ENCODE data around the gene KIAA1671. TPM values are rescaled to one million over a fixed set of nuclear protein-coding genes. Genes with fewer than 3 reads are reported as not detected.

Gene KIAA1671
- total and polyA plus RNA-seq, 5 donors from 2014 or later, result 0.21 to 3.3 (median 0.65) TPM; not detected in 1

GRCh38 chr22:25102722-25103121 is 150.2 kb downstream of the KIAA1671 start:
- Histone ChIP-seq H3K4me3 (ENCODE audit: low read depth, low read length) (no peak overlapping the region), H3K27ac (ENCODE audit: insufficient read depth, low read length, poor library complexity, severe bottlenecking) (no peak overlapping the region), H3K36me3 (ENCODE audit: control insufficient read depth, insufficient read depth, low read length) (no peaks in the 10 kb centered on the region), H3K27me3 (ENCODE audit: control insufficient read depth, insufficient read depth, low read length) (no peaks in the 10 kb centered on the region), H3K9me3 (ENCODE audit: control insufficient read depth in 2 of 2, low read length in 2 of 2) (no peaks in the 10 kb centered on the region), H3K4me1 (ENCODE audit: control insufficient read depth, insufficient read depth, low read length, poor library complexity, severe bottlenecking) (no peaks in the 10 kb centered on the region)
- Mint-ChIP-seq H3K4me1 (no peaks in the 10 kb centered on the region), H3K9me3 (no peaks in the 10 kb centered on the region), H3K27ac (no peak overlapping the region), H3K36me3 (no peaks in the 10 kb centered on the region), H3K27me3 (no peaks in the 10 kb centered on the region), H3K4me3 (no peak overlapping the region)
- ATAC-seq (ENCODE audit: low read depth in 2 of 2) (no peak), DNase-seq (no peak)

GRCh38 chr22:25104367-25104766 is 151.9 kb downstream of the KIAA1671 start:
- Mint-ChIP-seq H3K4me1 (no peaks in the 10 kb centered on the region), H3K36me3 (no peaks in the 10 kb centered on the region), H3K27ac (peak overlapping the region in 1 of 3 donors; percentile 76), H3K9me3 (no peaks in the 10 kb centered on the region), H3K4me3 (no peak overlapping the region), H3K27me3 (peaks cover 4% of the 10 kb centered on the region)
- H3K9me3 ChIP-seq (ENCODE audit: control insufficient read depth in 2 of 2, low read length in 2 of 2), result peaks cover 0 to 3% of the 10 kb centered on the region in 2 experiments
- H3K36me3 ChIP-seq (ENCODE audit: control insufficient read depth, insufficient read depth, low read length), result no peaks in the 10 kb centered on the region
- no peak overlapping the region for H3K27ac ChIP-seq (ENCODE audit: insufficient read depth, low read length, poor library complexity, severe bottlenecking)
- no peak overlapping the region for H3K4me3 ChIP-seq (ENCODE audit: low read depth, low read length)
- peaks cover 2% of the 10 kb centered on the region for H3K27me3 ChIP-seq (ENCODE audit: control insufficient read depth, insufficient read depth, low read length)
- H3K4me1 ChIP-seq (ENCODE audit: control insufficient read depth, insufficient read depth, low read length, poor library complexity, severe bottlenecking), result no peaks in the 10 kb centered on the region
- DNase-seq (no peak), ATAC-seq (ENCODE audit: low read depth in 2 of 2) (no peak)

GRCh38 chr22:25105817-25106650 is 153.5 kb downstream of the KIAA1671 start:
- no peak for ATAC-seq (ENCODE audit: low read depth in 2 of 2)
- H3K9me3 ChIP-seq (ENCODE audit: control insufficient read depth in 2 of 2, low read length in 2 of 2), result peaks cover 0 to 3% of the 10 kb centered on the region in 2 experiments
- no peak overlapping the region for H3K27ac ChIP-seq (ENCODE audit: insufficient read depth, low read length, poor library complexity, severe bottlenecking)
- peaks cover 5% of the 10 kb centered on the region for H3K4me1 ChIP-seq (ENCODE audit: control insufficient read depth, insufficient read depth, low read length, poor library complexity, severe bottlenecking)
- DNase-seq, result no peak
- Mint-ChIP-seq H3K9me3 (peaks cover 0 to 2% (median 0%) of the 10 kb centered on the region in 7 donors), H3K4me3 (no peak overlapping the region), H3K27me3 (peaks cover 11% of the 10 kb centered on the region), H3K4me1 (peaks cover 0 to 10% (median 3%) of the 10 kb centered on the region in 4 donors), H3K36me3 (no peaks in the 10 kb centered on the region), H3K27ac (peak overlapping the region in 1 of 3 donors; percentile 28)
- H3K27me3 ChIP-seq (ENCODE audit: control insufficient read depth, insufficient read depth, low read length), result peaks cover 2% of the 10 kb centered on the region
- H3K36me3 ChIP-seq (ENCODE audit: control insufficient read depth, insufficient read depth, low read length), result no peaks in the 10 kb centered on the region
- H3K4me3 ChIP-seq (ENCODE audit: low read depth, low read length), result no peak overlapping the region

GRCh38 chr22:25109878-25110595 is 157.5 kb downstream of the KIAA1671 start:
- ATAC-seq (ENCODE audit: low read depth in 2 of 2) (no peak), DNase-seq (no peak)
- peaks cover 0 to 24% (median 7%) of the 10 kb centered on the region in 4 donors for H3K4me1 Mint-ChIP-seq
- H3K36me3 ChIP-seq (ENCODE audit: control insufficient read depth, insufficient read depth, low read length), result no peaks in the 10 kb centered on the region
- no peak overlapping the region for H3K27ac ChIP-seq (ENCODE audit: insufficient read depth, low read length, poor library complexity, severe bottlenecking)
- H3K4me3 ChIP-seq (ENCODE audit: low read depth, low read length), result no peak overlapping the region
- peaks cover 19% of the 10 kb centered on the region for H3K27me3 Mint-ChIP-seq
- H3K4me3 Mint-ChIP-seq, result peak overlapping the region in 3 of 4 donors; percentile 82 to 87 (median 86)
- peak overlapping the region in 2 of 3 donors; percentile 46 to 93 for H3K27ac Mint-ChIP-seq
- peaks cover 0 to 2% (median 0%) of the 10 kb centered on the region in 7 donors for H3K9me3 Mint-ChIP-seq
- H3K4me1 ChIP-seq (ENCODE audit: control insufficient read depth, insufficient read depth, low read length, poor library complexity, severe bottlenecking), result peaks cover 9% of the 10 kb centered on the region
- no peaks in the 10 kb centered on the region for H3K36me3 Mint-ChIP-seq
- peaks cover 2% of the 10 kb centered on the region for H3K27me3 ChIP-seq (ENCODE audit: control insufficient read depth, insufficient read depth, low read length)
- H3K9me3 ChIP-seq (ENCODE audit: control insufficient read depth in 2 of 2, low read length in 2 of 2), result peaks cover 0 to 3% of the 10 kb centered on the region in 2 experiments

GRCh38 chr22:25110596-25110845 is 158.0 kb downstream of the KIAA1671 start:
- peak overlapping the region; percentile 81 to 87 (median 84) for H3K4me3 Mint-ChIP-seq
- H3K27ac Mint-ChIP-seq, result peak overlapping the region in 1 of 3 donors; percentile 63
- DNase-seq (no peak), ATAC-seq (ENCODE audit: low read depth in 2 of 2) (no peak)
- H3K4me1 Mint-ChIP-seq, result peaks cover 0 to 24% (median 7%) of the 10 kb centered on the region in 4 donors
- H3K27ac ChIP-seq (ENCODE audit: insufficient read depth, low read length, poor library complexity, severe bottlenecking), result no peak overlapping the region
- peaks cover 9% of the 10 kb centered on the region for H3K4me1 ChIP-seq (ENCODE audit: control insufficient read depth, insufficient read depth, low read length, poor library complexity, severe bottlenecking)
- H3K4me3 ChIP-seq (ENCODE audit: low read depth, low read length), result peak overlapping the region; percentile 70
- peaks cover 19% of the 10 kb centered on the region for H3K27me3 Mint-ChIP-seq
- no peaks in the 10 kb centered on the region for H3K36me3 Mint-ChIP-seq
- H3K27me3 ChIP-seq (ENCODE audit: control insufficient read depth, insufficient read depth, low read length), result peaks cover 2% of the 10 kb centered on the region
- peaks cover 0 to 2% (median 0%) of the 10 kb centered on the region in 7 donors for H3K9me3 Mint-ChIP-seq
- H3K36me3 ChIP-seq (ENCODE audit: control insufficient read depth, insufficient read depth, low read length), result no peaks in the 10 kb centered on the region
- H3K9me3 ChIP-seq (ENCODE audit: control insufficient read depth in 2 of 2, low read length in 2 of 2), result peaks cover 0 to 3% of the 10 kb centered on the region in 2 experiments

- no peaks in the 10 kb centered on the region for H3K36me3 ChIP-seq (ENCODE audit: control insufficient read depth, insufficient read depth, low read length)
- peaks cover 9% of the 10 kb centered on the region for H3K4me1 ChIP-seq (ENCODE audit: control insufficient read depth, insufficient read depth, low read length, poor library complexity, severe bottlenecking)
- Mint-ChIP-seq H3K9me3 (peaks cover 0 to 2% (median 0%) of the 10 kb centered on the region in 7 donors), H3K27me3 (peaks cover 19% of the 10 kb centered on the region), H3K27ac (peak overlapping the region in 2 of 3 donors; percentile 58 to 63), H3K36me3 (no peaks in the 10 kb centered on the region), H3K4me1 (peaks cover 0 to 24% (median 7%) of the 10 kb centered on the region in 4 donors), H3K4me3 (peak overlapping the region; percentile 81 to 87 (median 84))
- peak in 2 of 3 donors; percentile 53 to 71 for DNase-seq
- H3K4me3 ChIP-seq (ENCODE audit: low read depth, low read length), result peak overlapping the region; percentile 70
- H3K9me3 ChIP-seq (ENCODE audit: control insufficient read depth in 2 of 2, low read length in 2 of 2), result peaks cover 0 to 3% of the 10 kb centered on the region in 2 experiments
- peak; percentile 69 to 72 for ATAC-seq (ENCODE audit: low read depth in 2 of 2)
- peaks cover 2% of the 10 kb centered on the region for H3K27me3 ChIP-seq (ENCODE audit: control insufficient read depth, insufficient read depth, low read length)
- H3K27ac ChIP-seq (ENCODE audit: insufficient read depth, low read length, poor library complexity, severe bottlenecking), result no peak overlapping the region
Measured at GRCh38 chr22:25110846-25111578, 158.5 kb downstream of the KIAA1671 start.
